HG03280 (cell line): ENCODE measurements around the gene COL6A2.
"Not testable (repeated sequence)": the region's sequence is repeated elsewhere in the genome, so short reads cannot be mapped to it uniquely, and the experiment has no call there.

Source experiments
- ATAC-seq: cut with Tn5 transposase; IDR thresholded peaks from one replicate; pipeline ENCODE4 v1.9.1; 2021; ENCODE audit warnings: mild to moderate bottlenecking, moderate library complexity; ENCODE audit not compliant: unreplicated experiment

COL6A2 gene

GRCh38 chr21:46092811-46093667 lies 4.9 kb upstream of the COL6A2 start:
- ATAC-seq = no peak

DNA sequence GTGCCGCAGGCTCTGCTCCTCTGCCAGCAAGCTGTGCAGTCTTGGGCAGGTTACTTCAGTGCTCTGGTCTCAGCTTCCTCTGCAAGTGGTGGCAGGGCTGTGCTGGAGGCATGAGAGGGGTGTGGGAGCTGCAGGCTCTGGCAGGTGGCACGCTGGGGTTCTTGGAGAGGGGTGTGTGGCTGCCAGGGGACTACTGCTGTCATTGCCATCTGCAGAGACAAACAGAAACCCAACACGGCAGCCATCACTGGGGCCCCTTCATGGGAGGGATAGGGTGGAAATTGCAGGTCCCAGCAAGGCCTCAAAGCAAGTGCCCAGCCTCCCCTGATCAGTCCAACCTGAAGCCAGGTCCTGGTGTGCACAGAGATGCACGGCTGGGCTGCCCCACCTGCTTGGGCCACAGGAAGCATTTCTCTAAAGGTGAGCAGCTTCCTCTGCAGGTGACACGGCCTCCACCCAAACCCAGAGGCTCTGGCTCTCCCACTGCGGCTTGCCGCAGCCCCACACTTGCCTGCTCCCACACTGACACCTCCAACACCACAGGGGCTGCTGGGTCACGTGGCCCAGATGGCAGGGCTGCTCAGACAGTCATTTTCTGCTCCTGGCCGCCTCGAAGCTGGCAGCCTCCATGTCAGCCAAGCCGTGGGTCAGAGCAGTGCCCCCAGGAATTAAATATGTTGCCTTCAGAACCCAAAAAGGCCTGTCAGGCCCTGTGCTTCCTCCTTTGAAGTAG lies 4.1 kb upstream of the COL6A2 start:
- no peak for ATAC-seq

DNA sequence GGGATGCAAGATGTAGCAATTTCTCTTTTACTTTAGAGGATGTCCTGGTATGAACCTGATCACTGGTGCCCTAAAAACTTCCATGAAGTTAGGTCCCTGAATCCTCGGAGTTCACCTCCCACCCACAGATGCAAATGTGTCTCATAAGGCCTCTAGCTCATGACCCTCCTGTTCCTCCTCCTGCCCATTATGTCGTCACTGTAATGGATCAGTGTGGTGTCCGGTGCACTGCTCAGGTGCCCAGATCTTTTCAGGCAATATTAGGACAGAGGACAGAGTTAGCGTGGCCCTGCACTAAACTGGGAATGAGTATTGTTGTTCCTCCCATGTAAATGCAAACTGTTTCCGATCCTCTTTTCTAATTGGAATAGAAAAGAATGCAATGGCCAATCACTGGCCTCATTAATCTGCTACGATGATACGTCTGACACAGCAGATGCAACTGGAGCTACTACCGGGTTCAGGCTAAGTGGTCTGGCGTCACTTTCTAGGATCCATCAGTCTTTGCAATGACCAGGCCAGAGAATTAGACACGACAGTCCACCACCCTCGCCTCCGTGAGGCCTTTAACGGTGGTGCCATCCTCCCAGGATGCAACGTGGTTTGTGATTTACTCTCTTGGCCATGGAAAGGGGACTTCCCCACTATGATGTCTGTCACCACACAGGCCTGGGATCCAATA lies 3.4 kb upstream of the COL6A2 start:
- ATAC-seq = no peak

DNA sequence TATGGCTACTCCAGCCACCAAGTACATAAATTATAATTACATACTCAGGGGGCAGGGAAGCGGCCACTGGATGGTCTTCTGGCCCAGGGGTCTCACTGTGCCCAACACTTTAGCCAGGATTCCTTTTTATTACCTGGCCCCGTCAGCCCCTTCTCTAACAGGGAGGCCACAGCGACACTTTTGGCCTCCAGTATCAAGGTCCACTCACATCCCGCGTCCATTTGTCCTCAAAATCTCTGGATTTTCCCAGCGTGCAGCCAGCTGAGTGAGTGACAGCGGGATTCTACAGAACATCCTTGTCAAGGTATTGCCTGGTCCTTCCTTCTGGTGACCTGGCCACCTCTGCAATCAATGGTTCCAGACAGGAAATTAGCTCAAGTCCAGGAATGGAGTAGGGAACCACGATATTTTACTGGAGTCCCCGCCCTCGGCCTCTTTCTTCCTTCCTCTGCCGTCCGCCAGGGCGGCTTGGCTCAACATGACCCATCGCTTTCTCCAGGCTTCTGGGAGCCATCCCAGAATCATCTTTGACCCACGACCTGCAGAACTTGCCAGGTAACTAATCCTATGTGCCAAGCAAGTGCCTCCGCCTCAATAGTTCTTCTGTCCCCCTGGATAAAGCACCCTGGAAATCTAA lies 2.7 kb upstream of the COL6A2 start:
- no peak for ATAC-seq

DNA sequence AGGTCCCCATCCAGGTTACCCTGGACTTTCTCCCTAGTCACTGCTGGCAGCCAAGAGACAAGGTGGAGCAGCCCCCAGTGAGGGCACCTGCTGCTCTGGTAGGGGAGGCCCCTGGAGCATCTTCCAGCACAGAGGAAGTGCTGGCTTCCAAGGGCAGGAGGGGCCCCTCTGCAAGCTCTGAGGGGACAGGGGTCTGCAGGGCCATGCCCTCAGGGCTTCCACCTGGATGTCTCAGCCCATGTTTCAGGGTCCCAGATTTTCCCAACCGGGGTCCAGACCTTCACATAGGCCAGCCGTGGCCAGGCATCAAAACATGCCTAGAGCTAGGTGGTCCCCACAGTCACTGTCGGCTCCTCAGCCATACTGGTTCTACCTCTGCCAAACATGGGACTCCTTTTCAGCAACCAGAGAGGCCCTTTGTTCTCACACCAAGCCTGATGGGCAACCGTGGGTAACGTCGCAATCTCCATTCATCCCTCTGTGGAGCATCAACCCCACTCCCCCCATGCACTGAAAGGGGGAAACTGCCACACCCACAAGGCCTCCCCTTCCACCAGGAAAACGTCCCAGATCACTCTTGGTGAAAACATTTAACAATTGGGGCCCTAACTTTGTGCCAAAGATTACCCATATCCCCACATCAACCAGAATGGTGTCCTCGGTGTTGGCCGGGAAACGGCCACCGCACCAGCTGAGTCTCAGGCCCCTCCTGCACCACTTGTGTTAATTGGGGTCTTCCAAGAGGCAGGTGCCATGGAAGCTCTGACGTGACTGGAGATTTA lies 1.9 kb upstream of the COL6A2 start:
- ATAC-seq = no peak

DNA sequence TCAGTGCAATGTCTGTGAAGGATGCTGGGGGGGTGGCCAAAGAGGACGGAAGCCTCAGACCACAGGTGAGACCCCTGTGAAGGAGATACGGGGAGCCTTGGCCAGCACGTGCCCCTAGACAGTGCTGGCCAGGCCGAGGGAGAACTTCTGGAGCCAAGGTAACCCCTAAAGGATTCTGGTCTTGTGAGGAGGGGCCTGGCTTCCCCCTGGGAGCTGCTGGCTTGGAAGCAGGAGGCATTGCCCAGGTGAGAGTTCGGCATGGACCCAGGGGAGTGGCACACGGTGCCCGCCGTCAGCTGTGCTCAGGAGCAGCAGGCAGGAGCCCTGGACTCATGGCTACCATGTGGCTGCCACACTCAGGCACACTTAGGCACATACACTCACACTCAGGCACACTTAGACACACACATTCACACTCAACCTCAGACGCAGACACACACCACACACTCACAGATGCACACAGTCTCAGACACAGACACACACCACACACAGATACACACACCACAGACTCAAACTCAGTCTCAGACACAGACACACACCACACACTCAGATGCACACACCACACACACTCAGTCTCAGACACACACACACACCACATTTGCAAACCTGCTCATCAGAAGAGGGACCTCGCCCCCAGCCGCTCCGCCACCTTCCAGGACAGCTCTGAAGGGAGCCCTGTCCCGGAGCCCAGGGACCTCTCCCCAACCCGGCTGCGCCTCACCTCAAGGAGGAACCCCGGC lies 1.1 kb upstream of the COL6A2 start:
- no peak for ATAC-seq

DNA sequence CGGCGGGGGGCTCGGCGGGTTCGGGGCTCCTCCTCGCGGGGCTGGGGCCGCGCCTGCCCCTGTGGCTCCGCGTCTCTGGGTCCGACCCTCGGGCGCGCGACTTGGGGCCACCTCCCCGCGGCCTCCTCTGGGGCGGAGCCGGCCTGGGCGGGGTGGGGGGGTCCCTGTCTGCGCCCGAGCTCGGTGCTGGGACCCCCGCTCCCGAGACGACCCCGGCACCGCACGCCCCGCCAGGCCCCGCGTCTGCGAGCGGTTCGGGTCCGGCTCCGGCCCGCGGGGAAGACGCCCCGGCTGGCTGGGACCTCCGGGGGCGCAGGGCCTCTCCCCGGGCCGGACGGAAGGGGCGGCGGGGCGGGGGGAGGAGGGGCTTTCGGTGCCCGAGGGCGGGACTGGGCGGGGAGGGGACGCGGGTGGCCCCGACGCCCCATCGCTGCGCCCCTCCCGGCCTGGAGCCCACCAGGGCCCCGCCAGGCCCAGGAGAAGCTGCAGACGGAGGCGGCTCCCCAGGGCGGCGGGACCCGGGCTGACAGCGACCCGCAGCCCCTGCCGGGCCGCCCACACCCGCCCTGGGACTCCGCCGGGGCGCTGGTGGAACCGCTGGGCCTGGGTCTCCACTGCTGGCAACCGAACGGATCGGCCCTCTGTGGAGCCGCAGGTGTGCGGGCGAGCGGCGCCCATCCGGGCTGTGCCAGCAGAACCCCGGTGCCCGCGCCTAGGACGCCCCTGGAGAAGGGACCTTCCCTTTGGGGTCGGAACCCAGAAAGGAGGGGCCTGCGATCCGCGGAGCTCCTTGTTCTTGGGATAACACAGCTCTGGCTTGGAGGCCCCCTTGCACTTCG lies 610 bp downstream of the COL6A2 start:
- no peak for ATAC-seq

GRCh38 chr21:46099476-46099875 lies 1.6 kb downstream of the COL6A2 start:
- no peak for ATAC-seq

GRCh38 chr21:46100020-46100419 lies 2.1 kb downstream of the COL6A2 start:
- no peak for ATAC-seq

DNA sequence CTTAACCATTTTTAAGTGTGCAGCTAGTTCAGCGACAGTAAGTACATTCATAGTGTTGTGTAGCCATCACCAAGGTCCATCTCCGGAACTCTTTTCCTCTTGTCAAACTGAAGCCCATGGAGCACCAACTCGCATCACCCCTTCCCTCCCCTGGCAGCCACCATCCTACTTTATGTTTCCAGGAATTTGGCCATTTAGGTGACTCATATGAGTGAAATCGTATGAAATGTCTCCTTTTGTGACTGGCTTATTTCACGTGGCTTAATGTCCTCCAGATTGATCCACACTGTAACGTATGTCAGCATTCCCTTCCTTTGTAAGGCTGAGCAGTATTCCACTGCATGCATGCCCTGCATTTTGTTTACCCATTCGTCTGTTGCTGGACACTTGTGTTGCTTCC lies 2.5 kb downstream of the COL6A2 start:
- ATAC-seq = no peak

GRCh38 chr21:46100906-46101305 lies 3.0 kb downstream of the COL6A2 start:
- ATAC-seq = no peak

DNA sequence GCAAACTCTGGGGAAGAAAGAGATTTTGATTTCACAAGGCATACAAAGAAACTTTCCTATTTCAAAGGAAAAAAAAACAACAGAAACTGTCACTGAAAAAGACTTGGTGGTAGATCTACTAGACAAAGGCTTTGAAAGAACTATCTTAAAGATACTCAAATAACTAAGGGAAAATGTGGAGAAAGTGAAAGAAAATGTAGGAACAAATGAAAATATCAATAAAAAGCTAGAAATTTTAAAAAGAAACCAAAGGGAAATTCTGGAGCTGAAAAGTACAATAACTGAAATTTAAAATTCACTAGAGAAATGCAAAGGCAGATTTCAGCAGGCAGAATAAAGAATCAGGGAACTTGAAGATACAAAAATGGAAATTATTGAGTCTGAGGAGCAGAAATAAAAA lies 6.2 kb downstream of the COL6A2 start:
- no peak for ATAC-seq

GRCh38 chr21:46107376-46107775 lies 9.5 kb downstream of the COL6A2 start:
- not testable (repeated sequence) for ATAC-seq

- ATAC-seq = no peak
These were observed 11.0 kb downstream of the COL6A2 start for GRCh38 chr21:46108827-46109312.

- ATAC-seq = no peak
These were observed 11.7 kb downstream of the COL6A2 start for GRCh38 chr21:46109313-46110221.

GRCh38 chr21:46110499-46111192 lies 12.7 kb downstream of the COL6A2 start:
- ATAC-seq = no peak

- no peak for ATAC-seq
These were observed 13.3 kb downstream of the COL6A2 start for GRCh38 chr21:46111193-46111571.
